CD4-positive, alpha-beta T cell (primary cell): ENCODE results near the gene WWOX. TPM values are rescaled to one million over a fixed set of nuclear protein-coding genes. Genes with fewer than 3 reads are reported as not detected.

ENCODE experiments used
- ATAC-seq: fragments of 200-7000 bp; cut with Tn5 transposase; one replicate; pipeline ENCODE4 v1.10.0; 2022; ENCODE audit warnings: mild to moderate bottlenecking; ENCODE audit not compliant: poor library complexity
- CTCF ChIA-PET: fragments of 350-600 bp; sonication (Branson Sonifier 250); formaldehyde crosslinking; loops from one replicate; lab custom pipeline; 2021; ENCODE audit warnings: antibody characterized with exemption, inconsistent platforms; lab: Charles Lee
- POLR2A ChIA-PET: fragments of 350-600 bp; sonication (Branson Sonifier 250); formaldehyde crosslinking; loops from one replicate; lab custom pipeline; 2021; ENCODE audit warnings: antibody characterized with exemption, inconsistent platforms; lab: Charles Lee
- DNase-seq, 14 experiments: peaks; one replicate each; pipeline ENCODE4 v3.0.0-alpha.2; 2013 to 2020; ENCODE audit warnings: mixed read lengths in 2 of 14
- H3K27ac ChIP-seq, 2 donors: one replicate each; pipeline versions ENCODE4 v1.5.1 to v1.7.0; 2013; ENCODE audit warnings: low read length in 2 of 2, low read depth in 1 of 2, mild to moderate bottlenecking in 1 of 2
- H3K27me3 ChIP-seq, 2 experiments: 1 replicate in 1 of 2; 2 replicates in 1 of 2; pipeline versions ENCODE4 v1.6.1 to v1.7.0; 2013; ENCODE audit warnings: low read length in 2 of 2, control low read depth in 1 of 2, mild to moderate bottlenecking in 1 of 2, moderate library complexity in 1 of 2; ENCODE audit not compliant: insufficient read depth in 2 of 2, control insufficient read depth in 1 of 2
- H3K36me3 ChIP-seq: one replicate; pipeline ENCODE4 v1.6.1; 2013; ENCODE audit warnings: low read length, control low read depth; ENCODE audit not compliant: insufficient read depth
- H3K4me1 ChIP-seq: one replicate; pipeline ENCODE4 v1.6.1; 2013; ENCODE audit warnings: low read length, control low read depth; ENCODE audit not compliant: insufficient read depth
- H3K4me3 ChIP-seq: one replicate; pipeline ENCODE4 v1.5.1; 2013; ENCODE audit warnings: mild to moderate bottlenecking, low read length, moderate library complexity
- H3K9me3 ChIP-seq, 2 experiments: 1 replicate in 1 of 2; 2 replicates in 1 of 2; pipeline versions ENCODE4 v1.6.1 to v1.7.0; 2013; ENCODE audit warnings: low read length in 2 of 2, mild to moderate bottlenecking in 2 of 2, control low read depth in 1 of 2, moderate library complexity in 1 of 2; ENCODE audit not compliant: control insufficient read depth in 1 of 2, insufficient read depth in 1 of 2
- H3K27ac Mint-ChIP-seq: one replicate; pipeline ENCODE4 v1.8.0; 2020; ENCODE audit warnings: mixed read lengths
- H3K27me3 Mint-ChIP-seq: one replicate; pipeline ENCODE4 v1.8.0; 2021; ENCODE audit warnings: mixed read lengths
- H3K36me3 Mint-ChIP-seq: one replicate; pipeline ENCODE4 v1.8.0; 2021; ENCODE audit warnings: low read depth, mixed read lengths
- H3K4me1 Mint-ChIP-seq: one replicate; pipeline ENCODE4 v1.8.0; 2021; ENCODE audit warnings: low read depth, mixed read lengths
- H3K4me3 Mint-ChIP-seq: one replicate; pipeline ENCODE4 v1.8.0; 2020; ENCODE audit warnings: mild to moderate bottlenecking, mixed read lengths
- H3K9me3 Mint-ChIP-seq: one replicate; pipeline ENCODE4 v1.8.0; 2020; ENCODE audit warnings: mixed read lengths
- CTCF ChIP-seq: fragments of 200-600 bp; IDR thresholded peaks from one replicate; pipeline ENCODE4 v1.8.0; 2022; ENCODE audit warnings: antibody characterized with exemption, mild to moderate bottlenecking
- intact Hi-C, 2 experiments: fragments of 100-400 bp; cut with DNase I in 1 of 2; cut with micrococcal nuclease in 1 of 2; formaldehyde crosslinking; loops; one replicate each; pipeline versions ENCODE4 v1.15.1 to v1.9.0; 2023 to 2025; cut with DNase I, micrococcal nuclease
- total RNA-seq, 174 experiments: library from RNA in 2 of 174; stranded (reverse) in 2 of 174; gene quantifications; one replicate each; pipeline ENCODE4 v1.2.3 and lab custom pipeline; 2021 to 2026

WWOX gene
- total RNA-seq, 2 experiments from 2014 or later = 19.3 to 21.7 TPM

GRCh38 chr16:78490431-78490830 is 391.0 kb downstream of the WWOX start:
- Mint-ChIP-seq H3K27ac (no peak overlapping the region), H3K4me1 (no peaks in the 10 kb centered on the region), H3K36me3 (no peaks in the 10 kb centered on the region), H3K9me3 (no peaks in the 10 kb centered on the region), H3K4me3 (no peak overlapping the region), H3K27me3 (no peaks in the 10 kb centered on the region)
- H3K36me3 ChIP-seq = no peaks in the 10 kb centered on the region
- no peaks in the 10 kb centered on the region for H3K27me3 ChIP-seq
- no peak for TF ChIP-seq CTCF
- ATAC-seq = no peak
- no peak for DNase-seq
- no peak overlapping the region for H3K4me3 ChIP-seq
- no peaks in the 10 kb centered on the region for H3K9me3 ChIP-seq
- ChIA-PET POLR2A (no interaction called here), CTCF (no interaction called here)
- H3K4me1 ChIP-seq = no peaks in the 10 kb centered on the region
- intact Hi-C loops = loop anchor here in 1 of 2 experiments (10.0 kb wide), 1 partner anchor 356 kb away; no protein-coding TSS in a partner anchor
- H3K27ac ChIP-seq = no peak overlapping the region

- DNase-seq (no peak), ATAC-seq (no peak)
- Mint-ChIP-seq H3K9me3 (no peaks in the 10 kb centered on the region), H3K27me3 (no peaks in the 10 kb centered on the region), H3K36me3 (no peaks in the 10 kb centered on the region), H3K27ac (no peak overlapping the region), H3K4me1 (no peaks in the 10 kb centered on the region), H3K4me3 (no peak overlapping the region)
- Histone ChIP-seq H3K4me3 (no peak overlapping the region), H3K36me3 (no peaks in the 10 kb centered on the region), H3K27me3 (no peaks in the 10 kb centered on the region), H3K27ac (no peak overlapping the region), H3K4me1 (no peaks in the 10 kb centered on the region), H3K9me3 (no peaks in the 10 kb centered on the region)
- ChIA-PET CTCF (no interaction called here), POLR2A (no interaction called here)
- intact Hi-C loops = loop anchor here in 1 of 2 experiments (10.0 kb wide), 1 partner anchor 356 kb away; no protein-coding TSS in a partner anchor
- TF ChIP-seq CTCF = no peak
Observed at GRCh38 chr16:78490847-78491246, 391.4 kb downstream of the WWOX start.

- ATAC-seq (no peak), DNase-seq (no peak)
- intact Hi-C loops = loop anchor here in 1 of 2 experiments (10.0 kb wide), 1 partner anchor 359 kb away; no protein-coding TSS in a partner anchor
- POLR2A ChIA-PET = no interaction called here
- Mint-ChIP-seq H3K4me3 (no peak overlapping the region), H3K27me3 (no peaks in the 10 kb centered on the region), H3K4me1 (no peaks in the 10 kb centered on the region), H3K36me3 (no peaks in the 10 kb centered on the region), H3K27ac (no peak overlapping the region), H3K9me3 (no peaks in the 10 kb centered on the region)
- Histone ChIP-seq H3K36me3 (no peaks in the 10 kb centered on the region), H3K9me3 (no peaks in the 10 kb centered on the region), H3K27ac (no peak overlapping the region), H3K4me1 (no peaks in the 10 kb centered on the region), H3K27me3 (no peaks in the 10 kb centered on the region), H3K4me3 (no peak overlapping the region)
- no peak for TF ChIP-seq CTCF
- CTCF ChIA-PET = no interaction called here
Observed at GRCh38 chr16:78493573-78493972, 394.1 kb downstream of the WWOX start.
